ENCODE data around the gene NOP56. TPM values are rescaled to one million over a fixed set of nuclear protein-coding genes. Genes with fewer than 3 reads are reported as not detected.

NOP56 gene
- total RNA-seq, 1 donor from 2014 or later = 288 TPM

GRCh38 chr20:2619961-2620595 is 32.4 kb upstream of the NOP56 start:
- Mint-ChIP-seq H3K4me1 (no peaks in the 10 kb centered on the region), H3K27me3 (ENCODE audit: insufficient read depth, low read depth) (peaks cover 6% of the 10 kb centered on the region), H3K36me3 (no peaks in the 10 kb centered on the region), H3K9me3 (peaks cover 6% of the 10 kb centered on the region), H3K27ac (no peak overlapping the region), H3K4me3 (no peak overlapping the region)
- no peak overlapping the region for H3K4me2 ChIP-seq
- no peaks in the 10 kb centered on the region for H3F3A ChIP-seq (ENCODE audit: low read depth)
- no peaks in the 10 kb centered on the region for H3K79me2 ChIP-seq (ENCODE audit: low read depth)
- no peaks in the 10 kb centered on the region for H4K20me1 ChIP-seq (ENCODE audit: low read depth)
- TF ChIP-seq EZH2 (IDR thresholded peaks at IDR 0.05) = no peak
- TF ChIP-seq EZH2phosphoT487 (IDR thresholded peaks at IDR 0.05) = no peak
- no peaks in the 10 kb centered on the region for H3K4me1 ChIP-seq
- no peak for DNase-seq (ENCODE audit: low spot score)
- H3K9ac ChIP-seq = no peak overlapping the region
- H3K36me3 ChIP-seq = no peaks in the 10 kb centered on the region
- H3K27ac ChIP-seq = no peak overlapping the region
- no peak overlapping the region for H3K4me3 ChIP-seq
- no peak overlapping the region for H2AFZ ChIP-seq (replicated peaks)
- H3K27me3 ChIP-seq = peaks cover 30% of the 10 kb centered on the region
- H3K9me3 ChIP-seq (ENCODE audit: low read depth) = no peaks in the 10 kb centered on the region

GRCh38 chr20:2624190-2624589 is 28.2 kb upstream of the NOP56 start:
- no peaks in the 10 kb centered on the region for H4K20me1 ChIP-seq (ENCODE audit: low read depth)
- no peak overlapping the region for H3K4me3 ChIP-seq
- H3K27ac ChIP-seq = no peak overlapping the region
- no peaks in the 10 kb centered on the region for H3K4me1 ChIP-seq
- H2AFZ ChIP-seq (replicated peaks) = no peak overlapping the region
- Mint-ChIP-seq H3K27me3 (ENCODE audit: insufficient read depth, low read depth) (peaks cover 6% of the 10 kb centered on the region), H3K27ac (no peak overlapping the region), H3K4me3 (no peak overlapping the region), H3K4me1 (no peaks in the 10 kb centered on the region), H3K36me3 (no peaks in the 10 kb centered on the region), H3K9me3 (peaks cover 6% of the 10 kb centered on the region)
- TF ChIP-seq EZH2phosphoT487 (IDR thresholded peaks at IDR 0.05) (no peak), EZH2 (IDR thresholded peaks at IDR 0.05) (no peak), CTCF (IDR thresholded peaks at IDR 0.05) (no peak)
- no peaks in the 10 kb centered on the region for H3K79me2 ChIP-seq (ENCODE audit: low read depth)
- peaks cover 30% of the 10 kb centered on the region for H3K27me3 ChIP-seq
- H3K4me2 ChIP-seq = no peak overlapping the region
- no peak for DNase-seq (ENCODE audit: low spot score)
- H3K36me3 ChIP-seq = no peaks in the 10 kb centered on the region
- no peaks in the 10 kb centered on the region for H3K9me3 ChIP-seq (ENCODE audit: low read depth)
- no peak overlapping the region for H3K9ac ChIP-seq
- H3F3A ChIP-seq (ENCODE audit: low read depth) = no peaks in the 10 kb centered on the region

- TF ChIP-seq EZH2phosphoT487 (IDR thresholded peaks at IDR 0.05) (no peak), CTCF (IDR thresholded peaks at IDR 0.05) (no peak), EZH2 (IDR thresholded peaks at IDR 0.05) (no peak)
- no peaks in the 10 kb centered on the region for H3K36me3 Mint-ChIP-seq
- Histone ChIP-seq H3K27ac (no peak overlapping the region), H2AFZ (replicated peaks) (no peak overlapping the region), H3K4me3 (no peak overlapping the region), H3K79me2 (ENCODE audit: low read depth) (no peaks in the 10 kb centered on the region), H3K4me1 (no peaks in the 10 kb centered on the region), H3K27me3 (peaks cover 29% of the 10 kb centered on the region), H3K4me2 (no peak overlapping the region), H3K9ac (no peak overlapping the region), H3F3A (ENCODE audit: low read depth) (no peaks in the 10 kb centered on the region), H3K9me3 (ENCODE audit: low read depth) (no peaks in the 10 kb centered on the region), H3K36me3 (no peaks in the 10 kb centered on the region), H4K20me1 (ENCODE audit: low read depth) (no peaks in the 10 kb centered on the region)
- H3K9me3 Mint-ChIP-seq = peaks cover 3% of the 10 kb centered on the region
- no peak overlapping the region for H3K27ac Mint-ChIP-seq
- H3K27me3 Mint-ChIP-seq (ENCODE audit: insufficient read depth, low read depth) = peaks cover 3% of the 10 kb centered on the region
- H3K4me1 Mint-ChIP-seq = no peaks in the 10 kb centered on the region
- DNase-seq (ENCODE audit: low spot score) = no peak
- H3K4me3 Mint-ChIP-seq = no peak overlapping the region
These were observed 27.4 kb upstream of the NOP56 start for GRCh38 chr20:2625062-2625461.

- Mint-ChIP-seq H3K27ac (no peak overlapping the region), H3K4me1 (no peaks in the 10 kb centered on the region), H3K36me3 (no peaks in the 10 kb centered on the region), H3K9me3 (peaks cover 2% of the 10 kb centered on the region), H3K4me3 (no peak overlapping the region), H3K27me3 (ENCODE audit: insufficient read depth, low read depth) (peaks cover 4% of the 10 kb centered on the region)
- Histone ChIP-seq H4K20me1 (ENCODE audit: low read depth) (no peaks in the 10 kb centered on the region), H3K4me2 (no peak overlapping the region), H3K9ac (no peak overlapping the region), H3K4me3 (no peak overlapping the region), H3K27me3 (peaks cover 23% of the 10 kb centered on the region), H3K79me2 (ENCODE audit: low read depth) (no peaks in the 10 kb centered on the region), H2AFZ (replicated peaks) (no peak overlapping the region), H3F3A (ENCODE audit: low read depth) (no peaks in the 10 kb centered on the region), H3K9me3 (ENCODE audit: low read depth) (no peaks in the 10 kb centered on the region), H3K36me3 (no peaks in the 10 kb centered on the region), H3K4me1 (no peaks in the 10 kb centered on the region), H3K27ac (no peak overlapping the region)
- no peak for DNase-seq (ENCODE audit: low spot score)
- TF ChIP-seq EZH2phosphoT487 (IDR thresholded peaks at IDR 0.05) (no peak), CTCF (IDR thresholded peaks at IDR 0.05) (no peak), EZH2 (IDR thresholded peaks at IDR 0.05) (no peak)
These were observed 25.4 kb upstream of the NOP56 start for GRCh38 chr20:2626853-2627541.
